H1 (cell line): ENCODE results near the gene RTF1. TPM values are rescaled to one million over a fixed set of nuclear protein-coding genes. Genes with fewer than 3 reads are reported as not detected.
A peak's percentile ranks its signal among the peaks of the same experiment; 100 is the strongest.

Source experiments
- CTCF ChIA-PET: fragments of 300-600 bp; sonication (Branson Sonifier 250); formaldehyde crosslinking; loops from one replicate; lab custom pipeline; 2021; ENCODE audit not compliant: partially characterized antibody; lab: Charles Lee
- POLR2A ChIA-PET: fragments of 300-600 bp; sonication (Branson Sonifier 250); formaldehyde crosslinking; loops from one replicate; lab custom pipeline; 2021; ENCODE audit warnings: inconsistent platforms; ENCODE audit not compliant: partially characterized antibody; lab: Charles Lee
- DNase-seq, 2 experiments: peaks; one replicate each; pipeline versions ENCODE4 v3.0.0 to v3.0.0-alpha.2; 2010 to 2022; ENCODE audit warnings: low spot score in 2 of 2, low read depth in 1 of 2, mixed read lengths in 1 of 2
- FAIRE-seq: peaks from 2 replicates; lab custom pipeline; 2011; peaks lifted over from hg19 to GRCh38; lab: Jason Lieb, UNC
- H2AFZ ChIP-seq: 2 replicates; pipeline ENCODE4 v1.8.1; 2012; ENCODE audit warnings: low read length, inconsistent platforms
- H2AK5ac ChIP-seq: 2 replicates; pipeline ENCODE4 v1.6.1; 2013; ENCODE audit warnings: low read depth, low read length
- H2BK120ac ChIP-seq: replicated peaks from 2 replicates; pipeline ENCODE3; 2013; ENCODE audit warnings: low read depth, low read length, inconsistent platforms
- H2BK12ac ChIP-seq: 2 replicates; pipeline ENCODE4 v1.6.1; 2013; ENCODE audit warnings: low read depth, low read length
- H2BK15ac ChIP-seq: 2 replicates; pipeline ENCODE4 v1.6.1; 2013; ENCODE audit warnings: low read length
- H2BK20ac ChIP-seq: 2 replicates; pipeline ENCODE4 v1.6.1; 2013; ENCODE audit warnings: low read length
- H2BK5ac ChIP-seq: 2 replicates; pipeline ENCODE4 v1.6.1; 2013; ENCODE audit warnings: low read depth, low read length
- H3K14ac ChIP-seq: 2 replicates; pipeline ENCODE4 v1.6.1; 2013; ENCODE audit warnings: inconsistent platforms; ENCODE audit not compliant: insufficient read length
- H3K18ac ChIP-seq: 2 replicates; pipeline ENCODE4 v1.6.1; 2013; ENCODE audit warnings: low read length; ENCODE audit errors: extremely low read depth
- H3K23ac ChIP-seq: 2 replicates; pipeline ENCODE4 v1.6.1; 2013; ENCODE audit warnings: inconsistent platforms; ENCODE audit not compliant: insufficient read length
- H3K23me2 ChIP-seq: 2 replicates; pipeline ENCODE4 v1.6.1; 2013; ENCODE audit warnings: low read depth, low read length
- H3K27ac ChIP-seq: 2 replicates; pipeline ENCODE4 v1.6.1; 2011; ENCODE audit warnings: low read depth, low read length, inconsistent platforms
- H3K27me3 ChIP-seq, 4 experiments: replicated peaks in 1 of 4; 1 replicate in 1 of 4; 2 replicates in 3 of 4; pipeline versions ENCODE4 v1.6.1 to v1.8.1; 2011 to 2013; ENCODE audit warnings: low read length in 3 of 4, mild to moderate bottlenecking in 3 of 4, inconsistent platforms in 2 of 4, mixed read lengths in 2 of 4, moderate library complexity in 1 of 4; ENCODE audit not compliant: control insufficient read depth in 3 of 4, insufficient read depth in 3 of 4; ENCODE audit errors: extremely low read depth in 1 of 4
- H3K36me3 ChIP-seq, 4 experiments: 2 replicates each; pipeline versions ENCODE4 v1.6.1 to v1.8.1; 2011 to 2013; ENCODE audit warnings: mild to moderate bottlenecking in 4 of 4, low read length in 3 of 4, moderate library complexity in 2 of 4, control low read depth in 1 of 4, inconsistent platforms in 1 of 4; ENCODE audit not compliant: insufficient read depth in 4 of 4, control insufficient read depth in 2 of 4
- H3K4ac ChIP-seq: replicated peaks from 2 replicates; pipeline ENCODE3; 2013; ENCODE audit warnings: low read length, low read depth, mixed read lengths, inconsistent platforms; ENCODE audit not compliant: insufficient read length
- H3K4me1 ChIP-seq, 4 experiments: replicated peaks in 1 of 4; 1 replicate in 1 of 4; 2 replicates in 3 of 4; pipeline versions ENCODE4 v1.6.1 to v1.8.1; 2011 to 2013; ENCODE audit warnings: low read length in 3 of 4, inconsistent platforms in 2 of 4, mixed read lengths in 1 of 4; ENCODE audit not compliant: insufficient read depth in 4 of 4, control insufficient read depth in 3 of 4
- H3K4me2 ChIP-seq, 2 experiments: 2 replicates each; pipeline versions ENCODE4 v1.6.1 to v1.8.1; 2011 to 2013; ENCODE audit warnings: low read depth in 2 of 2, low read length in 2 of 2, control low read depth in 1 of 2, inconsistent platforms in 1 of 2, mild to moderate bottlenecking in 1 of 2; ENCODE audit not compliant: insufficient read depth in 1 of 2
- H3K4me3 ChIP-seq, 4 experiments: fragments of 200-600, 300-600 bp in 1 of 4; sonication (generic), shearing (Covaris generic), sonication (Bioruptor Twin) in 1 of 4; 2 replicates each; pipeline versions ENCODE4 v1.5.1 to v1.8.1; 2011 to 2016; ENCODE audit warnings: low read length in 4 of 4, low read depth in 3 of 4, control low read depth in 2 of 4, inconsistent platforms in 2 of 4, mild to moderate bottlenecking in 2 of 4, mixed read lengths in 1 of 4, moderate library complexity in 1 of 4; ENCODE audit not compliant: insufficient read depth in 2 of 4; ENCODE audit errors: extremely low read depth in 1 of 4
- H3K56ac ChIP-seq: replicated peaks from 2 replicates; pipeline ENCODE3; 2013; ENCODE audit warnings: low read depth, mild to moderate bottlenecking, mixed read lengths, low read length, inconsistent platforms; ENCODE audit not compliant: insufficient read length
- H3K79me1 ChIP-seq: 2 replicates; pipeline ENCODE4 v1.6.1; 2013; ENCODE audit warnings: low read depth, low read length, control low read depth
- H3K79me2 ChIP-seq, 2 experiments: 2 replicates each; pipeline versions ENCODE4 v1.6.1 to v1.8.1; 2012 to 2013; ENCODE audit warnings: low read length in 2 of 2, mild to moderate bottlenecking in 2 of 2, inconsistent platforms in 1 of 2; ENCODE audit not compliant: insufficient read depth in 2 of 2, control insufficient read depth in 1 of 2
- H3K9ac ChIP-seq, 4 experiments: replicated peaks in 1 of 4; 1 replicate in 1 of 4; 2 replicates in 3 of 4; pipeline versions ENCODE4 v1.6.1 to v1.8.1; 2011 to 2013; ENCODE audit warnings: low read depth in 3 of 4, low read length in 3 of 4, control low read depth in 2 of 4, mild to moderate bottlenecking in 2 of 4, moderate library complexity in 2 of 4, inconsistent platforms in 1 of 4; ENCODE audit errors: extremely low read depth in 1 of 4
- H3K9me3 ChIP-seq, 2 experiments: 2 replicates each; pipeline versions ENCODE4 v1.6.1 to v1.8.1; 2012 to 2013; ENCODE audit warnings: mild to moderate bottlenecking in 2 of 2, moderate library complexity in 2 of 2, control low read depth in 1 of 2, inconsistent platforms in 1 of 2, low read depth in 1 of 2, low read length in 1 of 2, mixed read lengths in 1 of 2; ENCODE audit not compliant: insufficient read depth in 2 of 2
- H4K20me1 ChIP-seq, 2 experiments: replicated peaks in 1 of 2; 2 replicates each; pipeline versions ENCODE3 to v1.8.1; 2011 to 2013; ENCODE audit warnings: inconsistent platforms in 2 of 2, low read length in 2 of 2, mild to moderate bottlenecking in 1 of 2; ENCODE audit not compliant: insufficient read depth in 2 of 2, control insufficient read depth in 1 of 2
- H4K5ac ChIP-seq: 2 replicates; pipeline ENCODE4 v1.6.1; 2013; ENCODE audit warnings: low read length, low read depth, mixed read lengths, inconsistent platforms; ENCODE audit not compliant: insufficient read length
- H4K8ac ChIP-seq: 2 replicates; pipeline ENCODE4 v1.8.0; 2013; ENCODE audit warnings: mild to moderate bottlenecking, moderate library complexity, low read length, inconsistent platforms; ENCODE audit not compliant: insufficient read depth; ENCODE audit errors: extremely low read depth
- H4K91ac ChIP-seq: replicated peaks from 2 replicates; pipeline ENCODE3; 2013; ENCODE audit warnings: low read length, mixed read lengths, inconsistent platforms; ENCODE audit not compliant: insufficient read length
- ATF3 ChIP-seq: IDR thresholded peaks from 2 replicates; pipeline ENCODE4 v1.6.1; 2011; ENCODE audit warnings: low read depth, mild to moderate bottlenecking, low read length; ENCODE audit not compliant: insufficient read depth
- BACH1 ChIP-seq: IDR thresholded peaks from 2 replicates; pipeline ENCODE4 v1.6.1; 2012; ENCODE audit warnings: low read length, improper control_type of control experiment
- BRCA1 ChIP-seq: IDR thresholded peaks from 2 replicates; pipeline ENCODE4 v1.6.1; 2012; ENCODE audit warnings: low read depth, low read length, improper control_type of control experiment
- CTBP2 ChIP-seq: IDR thresholded peaks from 2 replicates; pipeline ENCODE4 v1.7.0; 2011; ENCODE audit warnings: borderline replicate concordance, mild to moderate bottlenecking, moderate library complexity, mixed read lengths, low read length; ENCODE audit not compliant: insufficient read depth, insufficient read length
- KDM1A ChIP-seq: fragments of 200-600, 300-600 bp; sonication (generic); IDR thresholded peaks from 2 replicates; pipeline ENCODE4 v1.7.1; 2016; ENCODE audit warnings: mild to moderate bottlenecking, low read length, borderline replicate concordance
- MAX ChIP-seq: IDR thresholded peaks from 2 replicates; pipeline ENCODE4 v1.6.1; 2012; ENCODE audit warnings: inconsistent platforms
- NRF1 ChIP-seq: IDR thresholded peaks from 2 replicates; pipeline ENCODE4 v1.6.1; 2011; ENCODE audit warnings: mild to moderate bottlenecking, low read depth, low read length, improper control_type of control experiment
- SIN3A ChIP-seq, 2 experiments: IDR thresholded peaks in 1 of 2; conservative IDR thresholded peaks in 1 of 2; 2 replicates each; pipeline ENCODE4 v1.6.1; 2011 to 2012; ENCODE audit warnings: low read length in 2 of 2, improper control_type of control experiment in 1 of 2, low read depth in 1 of 2, mild to moderate bottlenecking in 1 of 2
- SUZ12 ChIP-seq: fragments of 200-600 bp; sonication (generic); IDR thresholded peaks from 2 replicates; pipeline ENCODE4 v1.6.1; 2012; ENCODE audit warnings: mild to moderate bottlenecking, inconsistent platforms, low read length, moderate library complexity, mixed read lengths
- TAF1 ChIP-seq: IDR thresholded peaks from 2 replicates; pipeline ENCODE4 v1.6.1; 2011; ENCODE audit warnings: mild to moderate bottlenecking, low read depth, low read length
- TAF7 ChIP-seq: optimal IDR thresholded peaks from 2 replicates; pipeline ENCODE3; 2011; ENCODE audit warnings: low read depth, mild to moderate bottlenecking, inconsistent platforms, low read length, moderate library complexity, borderline replicate concordance
- TBP ChIP-seq: IDR thresholded peaks from 2 replicates; pipeline ENCODE4 v1.6.1; 2011; ENCODE audit warnings: low read depth, low read length, improper control_type of control experiment
- WGBS, 2 experiments: shearing (Covaris generic) in 1 of 2; methylation state at CpG; one replicate each; pipeline versions ENCODE4 v1.1.6 to v1.1.7; 2013 to 2015; ENCODE audit warnings: low lambda C conversion rate in 2 of 2, mixed read lengths in 2 of 2, inconsistent platforms in 1 of 2, low coverage in 1 of 2, missing lambda C conversion rate in 1 of 2; ENCODE audit not compliant: insufficient replicate concordance in 2 of 2, insufficient coverage in 1 of 2, insufficient read length in 1 of 2; ENCODE audit errors: extremely low coverage in 1 of 2, missing lambda C conversion rate in 1 of 2; 5-methylcytosine and 5-hydroxymethylcytosine counted together
- polyA plus RNA-seq, 7 experiments: library from polyadenylated mRNA; depleted of rRNA in 3 of 7; stranded (reverse) in 5 of 7; unstranded in 2 of 7; fragments of >200 nt in 5 of 7; fragments of 200-250 nt in 2 of 7; gene quantifications; 1 replicate in 5 of 7; 2 replicates in 1 of 7; 4 replicates in 1 of 7; pipeline versions ENCODE4 v1.2.1 to v1.2.3, GENCODE V29; 2011 to 2013; ENCODE audit warnings: missing spikeins in 2 of 7, mixed read lengths in 2 of 7
- total RNA-seq: library from RNA; stranded (reverse); fragmentation: NEBNext Ultra II Directional; extraction: Animal tissue kit (Norgen Biotek cat#: 25700); gene quantifications from 2 replicates; pipeline ENCODE4 v1.2.1, GENCODE V29; 2021

Gene RTF1
- total and polyA plus RNA-seq, 2 of the 8 experiments (the other 6 are each of a cell fraction or from before 2014, with no cell fraction given) = 22.6 to 47.7 TPM

- no peak for FAIRE-seq
Observed at GRCh38 chr15:41487802-41488201, 70.9 kb downstream of the RTF1 start.

More at GRCh38 chr15:41487802-41488201, 70.9 kb downstream of the RTF1 start:
- Histone ChIP-seq H3K23me2 (peaks cover 5% of the 10 kb centered on the region; the same call in 1 of the 2 replicates), H3K4me1 (peaks cover 0 to 2% (median 0%) of the 10 kb centered on the region in 4 experiments; a peak in 3 of 7 replicates), H4K20me1 (peaks cover 0 to 3% of the 10 kb centered on the region in 2 experiments), H3K4me3 (no peak overlapping the region), H3K56ac (peak overlapping the region; percentile 96), H3K9me3 (no peaks in the 10 kb centered on the region), H4K91ac (peak overlapping the region; percentile 61), H3K4me2 (no peak overlapping the region), H2AK5ac (peak overlapping the region; percentile 88; the same call in 1 of the 2 replicates), H3K36me3 (0 out of 8 replicates have a peak, but pooled peaks cover 0 to 1% (median 0%) of the 10 kb centered on the region in 4 experiments), H3K9ac (no peak overlapping the region), H2BK15ac (0 out of 2 replicates have a peak overlapping the region, but pooled peaks have one; percentile 1), H3K18ac (no peak overlapping the region), H2BK20ac (no peak overlapping the region), H3K27me3 (peaks cover 17 to 22% (median 20%) of the 10 kb centered on the region in 4 experiments), H4K5ac (no peak overlapping the region), H2BK120ac (no peak overlapping the region), H3K23ac (no peak overlapping the region), H4K8ac (no peak overlapping the region), H3K14ac (no peak overlapping the region), H2AFZ (no peak overlapping the region), H2BK5ac (no peak overlapping the region), H3K4ac (no peak overlapping the region), H3K79me1 (no peaks in the 10 kb centered on the region), H3K27ac (no peak overlapping the region), H3K79me2 (no peaks in the 10 kb centered on the region), H2BK12ac (no peak overlapping the region)
- WGBS, 2 experiments = 93% methylated on average over 2 of the region's 2 CpGs; no CpG with 5 or more reads in 1 of the 2 experiments
- ChIA-PET CTCF (interaction anchor here (2.9 kb wide), 1 partner anchor 21 kb away, joined by 9 read pairs; no protein-coding TSS in a partner anchor), POLR2A (no interaction called here)
- no peak for TF ChIP-seq TBP
- no peak for TF ChIP-seq TAF7
- TF ChIP-seq CTBP2 = no peak
- no peak for TF ChIP-seq MAX
- TF ChIP-seq KDM1A = no peak
- no peak for TF ChIP-seq BACH1
- TF ChIP-seq ATF3 = no peak
- TF ChIP-seq TAF1 = no peak
- no peak for TF ChIP-seq NRF1
- TF ChIP-seq SUZ12 = no peak
- TF ChIP-seq BRCA1 = no peak
- TF ChIP-seq SIN3A (conservative IDR thresholded peaks at IDR 0.05 in 1 of 2, IDR thresholded peaks at IDR 0.05 in 1 of 2; ENCODE audit: low read depth in 1 of 2, low read length in 2 of 2) = no peak
- no peak for DNase-seq
